ENCODE results near the gene APPL2.
"Not testable (repeated sequence)": the region's sequence is repeated elsewhere in the genome, so short reads cannot be mapped to it uniquely, and the experiment has no call there.

APPL2 gene

GRCh38 chr12:105235732-105236476 lies at the start of gene APPL2:
APPL2 (minus strand) TSS chr12:105236174; CDS start chr12:105236012, 162 bp downstream.
- DNase-seq: peak; percentile 89

- DNase-seq: no peak
These were observed 49.4 kb upstream of the APPL2 start for GRCh38 chr12:105285378-105285777.

GRCh38 chr12:105281694-105282049 lies 45.7 kb upstream of the APPL2 start:
- no peak for DNase-seq

- no peak for DNase-seq
These were observed 45.2 kb upstream of the APPL2 start for GRCh38 chr12:105280966-105281693.

- DNase-seq: peak; percentile 27
These were observed 43.6 kb upstream of the APPL2 start for GRCh38 chr12:105279460-105280056.

- no peak for DNase-seq
These were observed 42.2 kb upstream of the APPL2 start for GRCh38 chr12:105278043-105278697.

- DNase-seq: no peak
These were observed 40.2 kb upstream of the APPL2 start for GRCh38 chr12:105275997-105276733.

GRCh38 chr12:105274571-105274970 lies 38.6 kb upstream of the APPL2 start:
- DNase-seq: no peak

GRCh38 chr12:105273601-105274000 lies 37.6 kb upstream of the APPL2 start:
- no peak for DNase-seq

- no peak for DNase-seq
These were observed 36.9 kb upstream of the APPL2 start for GRCh38 chr12:105272814-105273416.

GRCh38 chr12:105272152-105272551 lies 36.2 kb upstream of the APPL2 start:
- DNase-seq: no peak

- DNase-seq: no peak
These were observed 35.4 kb upstream of the APPL2 start for GRCh38 chr12:105271364-105271763.

GRCh38 chr12:105270671-105271255 lies 34.8 kb upstream of the APPL2 start:
- no peak for DNase-seq

- DNase-seq: no peak
These were observed 31.7 kb upstream of the APPL2 start for GRCh38 chr12:105267711-105268110.

- DNase-seq: no peak
These were observed 28.8 kb upstream of the APPL2 start for GRCh38 chr12:105264771-105265170.

GRCh38 chr12:105262461-105263184 lies 26.6 kb upstream of the APPL2 start:
- no peak for DNase-seq

GRCh38 chr12:105261010-105261409 lies 25.0 kb upstream of the APPL2 start:
- DNase-seq: no peak

GRCh38 chr12:105259226-105259625 lies 23.3 kb upstream of the APPL2 start:
- DNase-seq: no peak

- DNase-seq: no peak
These were observed 21.4 kb upstream of the APPL2 start for GRCh38 chr12:105257321-105257728.

- DNase-seq: no peak
These were observed 20.9 kb upstream of the APPL2 start for GRCh38 chr12:105256921-105257320.

- DNase-seq: not testable (repeated sequence)
These were observed 20.5 kb upstream of the APPL2 start for GRCh38 chr12:105256431-105256830.

Measured in COR-L47 (cell line).